GM12891 (cell line): ENCODE results near the gene TDG.

Experiments
- POLR2A ChIP-seq: IDR thresholded peaks from 2 replicates; pipeline ENCODE4 v1.6.1; 2011; ENCODE audit warnings: low read depth, low read length, control low read depth
- POU2F2 ChIP-seq: IDR thresholded peaks from 2 replicates; pipeline ENCODE4 v1.6.1; 2011; ENCODE audit warnings: low read depth, mild to moderate bottlenecking, control low read depth, low read length, moderate library complexity

GRCh38 chr12:104012331-104012730, 46.7 kb downstream of the TDG start:
- TF ChIP-seq POLR2A, result no peak
- no peak for TF ChIP-seq POU2F2
